SK-N-SH (cell line): Measurements from ENCODE around the gene POMGNT1.

Experiments used
- EP300 ChIP-seq, 2 experiments: IDR thresholded peaks; 2 replicates each; pipeline versions ENCODE4 v1.4.0 to v1.6.1; 2012; ENCODE audit warnings: borderline replicate concordance in 1 of 2, low read depth in 1 of 2, low read length in 1 of 2
- EZH2phosphoT487 ChIP-seq: fragments of 200-600 bp; sonication (generic); IDR thresholded peaks from 2 replicates; pipeline ENCODE4 v1.6.1; 2017; ENCODE audit warnings: low read depth, mixed run types, mild to moderate bottlenecking, antibody characterized with exemption, moderate library complexity, borderline replicate concordance
- FOXJ3 ChIP-seq: sonication (generic); formaldehyde crosslinking; IDR thresholded peaks from 2 replicates; pipeline ENCODE4 v1.5.1; 2020; ENCODE audit warnings: mild to moderate bottlenecking, missing genetic modification reagents
- FOXM1 ChIP-seq: IDR thresholded peaks from 2 replicates; pipeline ENCODE4 v1.4.0; 2012; ENCODE audit warnings: low read depth, mild to moderate bottlenecking
- GABPA ChIP-seq: IDR thresholded peaks from 2 replicates; pipeline ENCODE4 v1.4.0; 2012; ENCODE audit warnings: low read depth, mild to moderate bottlenecking
- NRF1 ChIP-seq: IDR thresholded peaks from 2 replicates; pipeline ENCODE4 v1.6.1; 2012; ENCODE audit warnings: low read depth, mild to moderate bottlenecking, low read length
- RAD21 ChIP-seq: IDR thresholded peaks from 2 replicates; pipeline ENCODE4 v1.6.1; 2012; ENCODE audit warnings: mild to moderate bottlenecking, low read length
- TEAD4 ChIP-seq: IDR thresholded peaks from 2 replicates; pipeline ENCODE4 v1.4.0; 2012; ENCODE audit warnings: mild to moderate bottlenecking, borderline replicate concordance; ENCODE audit not compliant: insufficient read depth
- TF ChIP-seq, protein P1 (sequence below): fragments of 200-600 bp; sonication (generic); IDR thresholded peaks from 2 replicates; pipeline ENCODE4 v1.6.1; 2017; ENCODE audit warnings: antibody characterized with exemption, mild to moderate bottlenecking, moderate library complexity

DNA sequence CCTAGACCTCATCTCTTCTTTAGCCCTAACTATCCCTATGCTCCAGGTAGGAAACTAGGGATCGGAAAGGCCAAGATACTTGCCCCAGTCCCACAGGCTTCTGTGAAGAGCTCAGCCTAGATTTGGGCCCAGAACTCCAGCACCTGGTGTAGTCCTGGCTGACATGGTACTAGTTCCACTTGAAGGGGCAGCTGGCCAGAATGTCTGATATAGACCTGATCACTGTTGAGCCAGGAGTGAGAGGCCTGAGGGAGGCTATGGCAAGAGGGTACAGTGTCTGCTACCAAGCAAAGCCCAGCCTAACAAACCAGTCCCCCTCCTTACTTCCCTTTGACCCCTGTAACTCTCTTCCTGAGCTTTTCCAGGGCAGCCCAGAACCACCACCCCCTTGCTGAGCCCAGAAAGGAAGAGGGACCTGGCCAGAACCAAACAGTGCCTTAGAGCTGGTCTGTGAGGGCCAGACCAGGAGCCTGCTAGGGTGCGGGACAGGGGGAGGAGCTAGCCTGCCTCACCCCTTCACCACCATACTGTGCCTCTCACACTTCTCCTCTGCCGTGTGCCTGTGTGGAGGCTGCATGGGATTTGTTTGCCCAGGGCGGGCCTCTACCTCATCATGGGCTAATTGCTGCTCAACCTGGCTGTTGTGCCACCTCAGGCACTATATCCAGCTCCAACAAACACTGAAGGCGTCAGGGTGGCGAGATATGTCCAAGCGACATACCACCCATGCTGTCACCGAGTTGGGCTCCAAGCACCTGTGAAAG lies 10.9 kb downstream of the POMGNT1 start:
- TF ChIP-seq, protein P1, sequence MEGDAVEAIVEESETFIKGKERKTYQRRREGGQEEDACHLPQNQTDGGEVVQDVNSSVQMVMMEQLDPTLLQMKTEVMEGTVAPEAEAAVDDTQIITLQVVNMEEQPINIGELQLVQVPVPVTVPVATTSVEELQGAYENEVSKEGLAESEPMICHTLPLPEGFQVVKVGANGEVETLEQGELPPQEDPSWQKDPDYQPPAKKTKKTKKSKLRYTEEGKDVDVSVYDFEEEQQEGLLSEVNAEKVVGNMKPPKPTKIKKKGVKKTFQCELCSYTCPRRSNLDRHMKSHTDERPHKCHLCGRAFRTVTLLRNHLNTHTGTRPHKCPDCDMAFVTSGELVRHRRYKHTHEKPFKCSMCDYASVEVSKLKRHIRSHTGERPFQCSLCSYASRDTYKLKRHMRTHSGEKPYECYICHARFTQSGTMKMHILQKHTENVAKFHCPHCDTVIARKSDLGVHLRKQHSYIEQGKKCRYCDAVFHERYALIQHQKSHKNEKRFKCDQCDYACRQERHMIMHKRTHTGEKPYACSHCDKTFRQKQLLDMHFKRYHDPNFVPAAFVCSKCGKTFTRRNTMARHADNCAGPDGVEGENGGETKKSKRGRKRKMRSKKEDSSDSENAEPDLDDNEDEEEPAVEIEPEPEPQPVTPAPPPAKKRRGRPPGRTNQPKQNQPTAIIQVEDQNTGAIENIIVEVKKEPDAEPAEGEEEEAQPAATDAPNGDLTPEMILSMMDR = no peak
- TF ChIP-seq FOXM1 (no peak), TEAD4 (no peak), EZH2phosphoT487 (no peak), RAD21 (no peak), EP300 (IDR thresholded peaks at IDR 0.05; ENCODE audit: borderline replicate concordance in 1 of 2, low read depth in 1 of 2, low read length in 1 of 2) (no peak), GABPA (no peak), NRF1 (no peak), FOXJ3 (no peak)
